HepG2 (cell line): Measurements from ENCODE around the gene BIRC5. TPM values are rescaled to one million over a fixed set of nuclear protein-coding genes. Genes with fewer than 3 reads are reported as not detected.
A peak's percentile ranks its signal among the peaks of the same experiment; 100 is the strongest.

Experiments
- ATRX ChIP-seq: sonication (generic); formaldehyde crosslinking; IDR thresholded peaks from 2 replicates; pipeline ENCODE4 v1.4.0; 2020; ENCODE audit warnings: missing genetic modification reagents, borderline replicate concordance
- CAMTA2 ChIP-seq: sonication (generic); formaldehyde crosslinking; IDR thresholded peaks from 2 replicates; pipeline ENCODE4 v1.4.0; 2020; ENCODE audit warnings: mild to moderate bottlenecking, missing genetic modification reagents, borderline replicate concordance
- CC2D1A ChIP-seq: sonication (generic); formaldehyde crosslinking; IDR thresholded peaks from 2 replicates; pipeline ENCODE4 v1.8.1; 2023; ENCODE audit warnings: mild to moderate bottlenecking, missing genetic modification reagents
- HOMEZ ChIP-seq: IDR thresholded peaks from 2 replicates; pipeline ENCODE4 v1.6.1; 2016; ENCODE audit warnings: low read depth
- JUNB ChIP-seq: sonication (generic); formaldehyde crosslinking; IDR thresholded peaks from 2 replicates; pipeline ENCODE4 v1.8.0; 2022; ENCODE audit warnings: missing genetic modification reagents, mild to moderate bottlenecking, borderline replicate concordance
- JUND ChIP-seq: sonication (generic); formaldehyde crosslinking; IDR thresholded peaks from 2 replicates; pipeline ENCODE4 v1.8.0; 2022; ENCODE audit warnings: mild to moderate bottlenecking, missing genetic modification reagents
- LBX2 ChIP-seq: sonication (generic); formaldehyde crosslinking; IDR thresholded peaks from 2 replicates; pipeline ENCODE4 v1.5.0; 2020; ENCODE audit warnings: missing genetic modification reagents, mild to moderate bottlenecking, borderline replicate concordance
- LRRFIP1 ChIP-seq: sonication (generic); formaldehyde crosslinking; conservative IDR thresholded peaks from 2 replicates; pipeline ENCODE4 v1.4.0; 2020; ENCODE audit warnings: missing genetic modification reagents
- MIER2 ChIP-seq: IDR thresholded peaks from 2 replicates; pipeline ENCODE4 v1.6.1; 2016; ENCODE audit warnings: missing biosample characterization, missing genetic modification reagents
- NRL ChIP-seq: sonication (generic); formaldehyde crosslinking; IDR thresholded peaks from 2 replicates; pipeline ENCODE4 v1.5.0; 2020; ENCODE audit warnings: missing genetic modification reagents, mild to moderate bottlenecking, moderate library complexity, borderline replicate concordance
- RNF2 ChIP-seq: fragments of 450-650 bp; conservative IDR thresholded peaks from 2 replicates; pipeline ENCODE4 v1.6.1; 2016; ENCODE audit warnings: low read depth
- U2AF2 ChIP-seq: fragments of 200-400 bp; formaldehyde crosslinking; IDR thresholded peaks from 2 replicates; pipeline ENCODE4 v1.6.1; 2017; ENCODE audit warnings: low read depth, mild to moderate bottlenecking, low read length
- ZFP90 ChIP-seq: sonication (generic); formaldehyde crosslinking; IDR thresholded peaks from 2 replicates; pipeline ENCODE4 v1.8.0; 2022; ENCODE audit warnings: missing genetic modification reagents, mild to moderate bottlenecking, inconsistent platforms, borderline replicate concordance
- ZMAT3 ChIP-seq: sonication (generic); formaldehyde crosslinking; conservative IDR thresholded peaks from 2 replicates; pipeline ENCODE4 v1.7.0; 2021; ENCODE audit warnings: missing genetic modification reagents
- ZNF251 ChIP-seq: sonication (generic); formaldehyde crosslinking; IDR thresholded peaks from 2 replicates; pipeline ENCODE4 v1.9.0; 2021; ENCODE audit warnings: mild to moderate bottlenecking, missing genetic modification reagents
- ZNF3 ChIP-seq: IDR thresholded peaks from 2 replicates; pipeline ENCODE4 v1.7.0; 2017; ENCODE audit warnings: inconsistent platforms
- ZNF451 ChIP-seq: sonication (generic); formaldehyde crosslinking; IDR thresholded peaks from 2 replicates; pipeline ENCODE4 v1.5.0; 2020; ENCODE audit warnings: mild to moderate bottlenecking, missing genetic modification reagents
- ZNF549 ChIP-seq: sonication (generic); formaldehyde crosslinking; IDR thresholded peaks from 2 replicates; pipeline ENCODE4 v1.5.0; 2020; ENCODE audit warnings: missing genetic modification reagents
- ZNF550 ChIP-seq: sonication (generic); formaldehyde crosslinking; IDR thresholded peaks from 2 replicates; pipeline ENCODE4 v1.4.0; 2020; ENCODE audit warnings: mild to moderate bottlenecking, missing genetic modification reagents, borderline replicate concordance
- ZNF564 ChIP-seq: sonication (generic); formaldehyde crosslinking; IDR thresholded peaks from 2 replicates; pipeline ENCODE4 v1.8.1; 2023; ENCODE audit warnings: mild to moderate bottlenecking, missing genetic modification reagents
- ZNF740 ChIP-seq: sonication (generic); formaldehyde crosslinking; IDR thresholded peaks from 2 replicates; pipeline ENCODE4 v1.4.0; 2020; ENCODE audit warnings: missing genetic modification reagents
- polyA plus RNA-seq, 8 experiments: library from polyadenylated mRNA; depleted of rRNA in 3 of 8; stranded (reverse) in 7 of 8; unstranded in 1 of 8; fragments of >200 nt; fragmentation: Illumina TruSeq in 4 of 8; extraction: Trizol in 4 of 8; gene quantifications; 2 replicates each; pipeline versions ENCODE4 v1.2.1 to v1.2.3, GENCODE V29; 2011 to 2016; ENCODE audit warnings: low read depth in 4 of 8, missing spikeins in 1 of 8, mixed read lengths in 1 of 8; ENCODE audit not compliant: insufficient read depth in 1 of 8
- total RNA-seq, 5 experiments: library from RNA; depleted of rRNA; stranded (reverse); fragments of >200 nt; fragmentation: Illumina TruSeq; extraction: Trizol; gene quantifications; 2 replicates each; pipeline ENCODE4 v1.2.3, GENCODE V29; 2016; ENCODE audit warnings: low read depth in 1 of 5
- TF ChIP-seq, protein P1 (sequence below): sonication (generic); formaldehyde crosslinking; IDR thresholded peaks from 2 replicates; pipeline ENCODE4 v1.5.0; 2020; ENCODE audit warnings: mild to moderate bottlenecking, missing genetic modification reagents
- TF ChIP-seq, protein P2 (sequence below): sonication (generic); formaldehyde crosslinking; IDR thresholded peaks from 2 replicates; pipeline ENCODE4 v1.8.1; 2023; ENCODE audit warnings: mild to moderate bottlenecking, missing genetic modification reagents

The BIRC5 gene
- total and polyA plus RNA-seq, 2 of the 13 experiments (the other 11 are each of a cell fraction or from before 2014, with no cell fraction given), result 30.3 to 135 TPM

GRCh38 chr17:78263063-78263735, 49.1 kb downstream of the BIRC5 start (continued):
- 0 out of 2 replicates have a peak, but pooled peaks have one; percentile 45 for TF ChIP-seq LBX2 (CRISPR knock-in tag)
- no peak for TF ChIP-seq ZNF550
- no peak for TF ChIP-seq HOMEZ (CRISPR knock-in tag)
- TF ChIP-seq CAMTA2 (CRISPR knock-in tag), result no peak
- TF ChIP-seq ZNF549 (CRISPR knock-in tag), result no peak
- no peak for TF ChIP-seq RNF2
- no peak for TF ChIP-seq ATRX (CRISPR knock-in tag)
- no peak for TF ChIP-seq JUNB (CRISPR knock-in tag)
- TF ChIP-seq ZNF564 (CRISPR knock-in tag), result no peak
- TF ChIP-seq, protein P1, sequence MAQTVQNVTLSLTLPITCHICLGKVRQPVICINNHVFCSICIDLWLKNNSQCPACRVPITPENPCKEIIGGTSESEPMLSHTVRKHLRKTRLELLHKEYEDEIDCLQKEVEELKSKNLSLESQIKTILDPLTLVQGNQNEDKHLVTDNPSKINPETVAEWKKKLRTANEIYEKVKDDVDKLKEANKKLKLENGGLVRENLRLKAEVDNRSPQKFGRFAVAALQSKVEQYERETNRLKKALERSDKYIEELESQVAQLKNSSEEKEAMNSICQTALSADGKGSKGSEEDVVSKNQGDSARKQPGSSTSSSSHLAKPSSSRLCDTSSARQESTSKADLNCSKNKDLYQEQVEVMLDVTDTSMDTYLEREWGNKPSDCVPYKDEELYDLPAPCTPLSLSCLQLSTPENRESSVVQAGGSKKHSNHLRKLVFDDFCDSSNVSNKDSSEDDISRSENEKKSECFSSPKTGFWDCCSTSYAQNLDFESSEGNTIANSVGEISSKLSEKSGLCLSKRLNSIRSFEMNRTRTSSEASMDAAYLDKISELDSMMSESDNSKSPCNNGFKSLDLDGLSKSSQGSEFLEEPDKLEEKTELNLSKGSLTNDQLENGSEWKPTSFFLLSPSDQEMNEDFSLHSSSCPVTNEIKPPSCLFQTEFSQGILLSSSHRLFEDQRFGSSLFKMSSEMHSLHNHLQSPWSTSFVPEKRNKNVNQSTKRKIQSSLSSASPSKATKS (CRISPR knock-in tag), result no peak
- TF ChIP-seq ZNF251 (CRISPR knock-in tag), result no peak
- TF ChIP-seq ZNF451, result no peak; the same call in 1 of the 2 replicates
- 0 out of 2 replicates have a peak, but pooled peaks have one; percentile 40 for TF ChIP-seq MIER2 (CRISPR knock-in tag)
- no peak for TF ChIP-seq ZNF3 (CRISPR knock-in tag)
- TF ChIP-seq ZFP90 (CRISPR knock-in tag), result no peak
- TF ChIP-seq ZMAT3 (CRISPR knock-in tag), result 0 out of 2 replicates have a peak, but pooled peaks have one; percentile 75
- TF ChIP-seq, protein P2, sequence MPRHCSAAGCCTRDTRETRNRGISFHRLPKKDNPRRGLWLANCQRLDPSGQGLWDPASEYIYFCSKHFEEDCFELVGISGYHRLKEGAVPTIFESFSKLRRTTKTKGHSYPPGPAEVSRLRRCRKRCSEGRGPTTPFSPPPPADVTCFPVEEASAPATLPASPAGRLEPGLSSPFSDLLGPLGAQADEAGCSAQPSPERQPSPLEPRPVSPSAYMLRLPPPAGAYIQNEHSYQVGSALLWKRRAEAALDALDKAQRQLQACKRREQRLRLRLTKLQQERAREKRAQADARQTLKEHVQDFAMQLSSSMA, result 0 out of 2 replicates have a peak, but pooled peaks have one; percentile 56
- no peak for TF ChIP-seq JUND (CRISPR knock-in tag)
- peak; percentile 83 for TF ChIP-seq NRL
- TF ChIP-seq U2AF2, result no peak
- TF ChIP-seq ZNF740 (CRISPR knock-in tag), result no peak
- no peak for TF ChIP-seq CC2D1A (CRISPR knock-in tag)
- TF ChIP-seq LRRFIP1 (CRISPR knock-in tag), result no peak
